Measurements from ENCODE around the gene CD99L2. TPM values are rescaled to one million over a fixed set of nuclear protein-coding genes. Genes with fewer than 3 reads are reported as not detected.

Gene CD99L2
- total RNA-seq, 1 donor from 2014 or later: 90.8 TPM

- DNase-seq (ENCODE audit: low spot score): no peak
- intact Hi-C loops (cut with DNase I): no loop called here
Measured at GRCh38 chrX:150769408-150769807, 129.1 kb downstream of the CD99L2 start.

DNA sequence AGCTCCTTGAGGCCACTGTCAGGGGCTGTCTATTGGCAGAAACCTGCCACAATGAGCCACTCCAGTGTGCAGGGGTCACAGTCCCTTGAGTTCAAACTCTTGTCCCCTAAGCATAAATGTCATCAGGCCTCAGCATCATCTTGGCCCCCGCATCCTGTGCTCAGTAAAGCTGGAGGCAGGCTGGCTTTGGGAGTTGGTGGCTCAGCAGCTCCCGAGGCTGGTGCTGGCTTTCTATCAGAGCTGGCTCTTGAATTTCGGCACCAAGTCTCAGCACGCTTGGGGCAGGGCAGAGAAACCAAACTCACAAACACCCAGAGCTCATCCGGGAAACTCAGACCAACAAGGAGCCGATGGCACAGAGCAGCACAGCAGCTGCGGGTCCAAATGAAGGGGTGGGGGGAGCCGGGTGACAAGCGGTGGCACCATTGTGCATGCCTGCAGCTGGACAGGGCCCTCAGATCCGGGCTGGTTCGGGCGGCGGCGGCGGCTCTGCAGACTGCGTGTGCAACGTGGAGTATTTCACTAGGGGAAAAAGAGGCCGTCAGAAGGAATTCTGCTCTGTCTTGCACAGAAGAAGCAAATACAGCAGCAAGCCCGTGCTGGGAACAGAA lies 129.8 kb downstream of the CD99L2 start:
- no peak for DNase-seq (ENCODE audit: low spot score)
- intact Hi-C loops (cut with DNase I): no loop called here

- intact Hi-C loops (cut with DNase I): no loop called here
- DNase-seq (ENCODE audit: low spot score): no peak
Measured at GRCh38 chrX:150768132-150768485, 130.4 kb downstream of the CD99L2 start.

DNA sequence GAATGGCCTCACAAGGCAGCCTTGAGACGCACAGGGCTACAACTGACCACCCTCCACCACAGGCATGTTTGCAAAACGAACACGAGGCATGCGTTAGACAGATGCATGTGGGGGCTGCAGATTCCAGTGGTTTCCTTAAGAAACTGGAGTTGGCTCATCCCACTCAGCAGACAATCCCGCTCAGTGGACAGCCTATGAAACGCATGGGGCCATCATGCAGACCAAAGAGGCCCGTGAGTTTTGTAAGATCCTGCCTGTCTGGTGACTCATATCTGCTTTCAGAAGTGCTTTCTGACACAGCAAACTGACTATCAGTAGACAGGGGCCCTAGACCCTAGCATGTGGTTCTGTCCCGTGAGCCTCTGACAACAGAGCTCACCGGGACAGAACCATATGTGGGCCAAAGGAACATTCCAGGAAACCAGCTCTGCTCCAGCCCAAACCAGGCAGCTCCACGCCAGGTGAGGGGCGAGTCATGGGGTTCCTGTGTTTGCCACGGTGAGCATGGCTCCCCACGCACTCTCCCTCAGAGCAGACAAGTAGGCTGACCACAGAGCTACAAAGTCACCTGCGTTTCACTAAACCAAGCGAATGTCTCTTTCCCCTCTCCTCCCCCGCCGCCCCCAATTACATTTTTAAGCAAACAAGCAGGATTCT lies 130.9 kb downstream of the CD99L2 start:
- intact Hi-C loops (cut with DNase I): no loop called here

GRCh38 chrX:150767045-150767395 lies 131.4 kb downstream of the CD99L2 start:
- intact Hi-C loops (cut with DNase I): no loop called here

More for the DNA sequence above, 130.9 kb downstream of the CD99L2 start:
- no peak for DNase-seq (ENCODE audit: low spot score)

DNA sequence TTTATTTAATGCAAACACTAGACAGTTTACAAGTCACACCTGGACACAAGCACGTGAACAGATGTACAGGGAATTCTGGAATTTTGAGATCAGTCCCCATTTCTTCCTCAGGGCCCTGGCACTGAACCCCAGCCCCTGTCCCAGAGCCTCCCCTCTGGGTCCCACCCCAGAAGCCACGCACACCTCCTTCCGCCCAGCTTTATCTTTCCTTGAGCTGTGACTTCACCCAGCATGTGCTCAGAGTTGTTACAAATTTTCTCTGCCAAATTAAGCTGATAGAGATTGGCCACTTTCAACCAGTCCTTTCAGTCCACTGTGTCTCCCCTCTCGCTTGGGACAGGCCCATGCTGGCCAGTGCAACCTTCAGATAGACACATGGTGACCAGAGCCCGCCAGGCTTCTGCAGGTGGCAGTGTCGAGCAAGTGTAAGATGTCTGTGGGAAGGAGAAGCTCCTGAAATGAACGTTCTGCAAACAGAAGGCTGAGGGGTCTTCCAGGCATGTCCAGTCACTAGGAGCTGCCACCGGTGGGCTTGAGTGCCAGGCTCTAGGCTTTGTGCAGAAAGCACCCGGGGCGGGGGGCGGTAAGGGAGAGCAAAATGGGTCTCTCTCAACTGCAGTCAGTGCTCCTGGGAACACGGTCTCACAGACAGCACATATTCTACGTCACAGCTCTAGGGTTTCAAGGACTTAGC lies 132.0 kb downstream of the CD99L2 start:
- intact Hi-C loops (cut with DNase I): no loop called here

More at GRCh38 chrX:150767045-150767395, 131.4 kb downstream of the CD99L2 start:
- no peak for DNase-seq (ENCODE audit: low spot score)

DNA sequence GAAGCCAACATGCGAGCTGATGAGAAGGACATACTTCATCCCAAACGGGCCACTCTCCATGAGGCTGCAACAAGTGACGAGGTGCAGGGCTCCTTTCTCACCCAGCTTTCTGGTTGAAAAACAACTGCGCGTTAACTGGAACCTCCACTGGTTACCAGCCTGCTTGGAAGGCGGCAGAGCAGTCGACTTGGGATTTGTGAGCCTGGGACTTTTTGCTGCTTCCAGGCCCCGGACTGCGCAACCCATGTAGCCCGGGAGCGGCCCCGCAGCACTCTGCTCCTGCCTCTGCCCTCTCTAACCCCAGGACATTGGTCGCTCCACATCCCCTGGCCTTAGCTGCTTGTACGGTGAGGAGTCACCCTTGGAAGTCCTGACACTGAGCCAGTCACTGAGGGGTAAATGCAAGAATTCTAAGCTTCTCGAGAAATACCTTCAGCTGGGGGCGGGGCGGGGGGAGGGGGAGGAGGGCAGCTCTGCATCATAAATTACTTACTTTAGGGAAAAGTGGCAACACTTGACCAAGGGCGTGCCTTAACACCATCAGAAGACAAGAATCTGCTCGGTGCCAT lies 132.6 kb downstream of the CD99L2 start:
- no peak for DNase-seq (ENCODE audit: low spot score)
- intact Hi-C loops (cut with DNase I): no loop called here

More for the DNA sequence above, 132.0 kb downstream of the CD99L2 start:
- DNase-seq (ENCODE audit: low spot score): no peak

GRCh38 chrX:150765237-150765636 lies 133.2 kb downstream of the CD99L2 start:
- DNase-seq (ENCODE audit: low spot score): no peak
- intact Hi-C loops (cut with DNase I): no loop called here

DNA sequence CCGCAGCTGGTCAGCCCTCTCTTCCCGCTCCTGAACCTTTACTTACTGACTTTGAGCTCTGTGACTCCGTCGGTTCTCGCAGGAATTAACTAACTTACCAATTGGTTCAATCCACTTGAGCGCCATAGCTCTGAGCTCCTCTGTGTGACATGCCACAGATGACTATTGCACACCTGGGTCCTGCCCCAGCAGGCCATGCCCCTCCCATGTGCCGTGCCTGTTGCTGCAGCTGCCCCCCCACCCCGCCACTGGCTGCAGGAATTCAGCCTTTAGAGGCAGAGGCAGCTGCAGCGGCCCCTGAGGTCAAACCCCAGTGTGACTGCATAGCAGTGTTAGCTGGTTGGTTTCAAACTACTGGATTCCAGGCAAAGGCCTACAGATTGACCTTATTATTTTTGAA lies 134.7 kb downstream of the CD99L2 start:
- intact Hi-C loops (cut with DNase I): no loop called here
- no peak for DNase-seq (ENCODE audit: low spot score)

DNA sequence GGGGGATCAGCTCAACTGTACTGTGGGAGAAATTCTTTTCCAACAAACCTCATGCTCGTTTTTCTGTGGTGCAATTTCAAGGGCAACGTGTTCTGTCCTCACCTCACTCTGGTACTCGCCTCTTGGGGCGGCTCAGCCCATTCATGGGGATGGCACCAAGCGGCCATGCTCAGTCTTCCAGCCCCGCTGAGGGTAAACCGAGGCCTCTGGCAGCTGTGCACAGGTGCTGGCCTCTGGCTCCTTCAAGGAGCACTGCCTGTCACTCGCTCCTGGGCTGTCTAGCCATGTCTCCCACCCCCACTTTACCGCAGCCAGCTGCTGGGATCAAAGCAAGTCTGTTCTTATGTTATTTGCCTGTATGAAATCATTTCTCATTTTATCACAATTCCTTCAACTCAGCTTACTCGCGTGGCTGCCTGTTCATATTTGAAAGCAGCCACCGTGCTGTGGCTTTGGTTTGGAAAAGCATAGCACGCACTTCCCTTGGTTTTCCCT lies 135.1 kb downstream of the CD99L2 start:
- no peak for DNase-seq (ENCODE audit: low spot score)
- intact Hi-C loops (cut with DNase I): no loop called here

DNA sequence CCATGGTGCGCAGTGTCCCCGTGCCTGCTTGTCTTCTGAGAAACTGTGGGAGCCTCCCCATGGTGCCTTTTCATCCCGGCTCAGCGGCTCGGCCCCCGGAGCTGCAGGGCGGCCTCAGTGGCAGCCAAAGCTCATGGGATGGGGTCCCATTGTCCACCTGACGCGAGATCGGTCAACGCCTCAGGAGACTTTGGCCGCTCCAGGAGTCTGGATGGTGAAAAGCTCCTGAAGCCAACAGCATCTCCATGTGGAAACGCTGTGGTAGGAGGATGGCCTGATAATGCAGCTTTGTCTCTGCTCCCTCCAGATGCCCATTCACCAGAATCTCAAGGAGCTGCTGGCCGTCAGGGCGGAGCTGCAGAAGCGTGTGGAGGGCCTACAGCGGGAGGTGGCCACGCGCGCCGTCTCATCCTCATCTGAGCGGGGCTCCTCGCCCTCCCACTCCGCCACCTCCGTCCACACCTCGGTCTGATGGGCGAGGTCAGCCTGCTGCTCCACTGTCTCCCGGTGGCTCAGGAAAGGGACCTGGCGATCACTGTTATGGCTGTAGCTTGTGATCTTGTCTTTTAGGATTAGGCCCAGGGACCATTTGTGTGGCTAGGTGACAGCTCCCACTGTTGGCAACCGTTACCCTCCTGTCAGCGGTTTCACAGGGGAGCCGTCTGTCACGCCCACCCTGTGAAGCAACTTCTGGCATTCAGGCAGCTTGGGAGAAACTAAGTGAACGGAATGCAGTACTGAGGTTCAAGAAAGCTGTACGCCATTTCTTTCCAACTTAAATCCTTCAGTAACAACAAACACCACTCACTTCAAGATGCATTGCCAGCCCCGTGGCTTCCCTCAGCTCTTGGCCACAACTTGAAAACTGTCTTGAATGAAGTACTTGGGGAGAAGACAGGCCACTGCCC lies 136.0 kb downstream of the CD99L2 start:
- DNase-seq (ENCODE audit: low spot score): peak; percentile 67
- intact Hi-C loops (cut with DNase I): no loop called here

GRCh38 chrX:150761819-150762216 lies 136.7 kb downstream of the CD99L2 start:
- no peak for DNase-seq (ENCODE audit: low spot score)
- intact Hi-C loops (cut with DNase I): no loop called here

DNA sequence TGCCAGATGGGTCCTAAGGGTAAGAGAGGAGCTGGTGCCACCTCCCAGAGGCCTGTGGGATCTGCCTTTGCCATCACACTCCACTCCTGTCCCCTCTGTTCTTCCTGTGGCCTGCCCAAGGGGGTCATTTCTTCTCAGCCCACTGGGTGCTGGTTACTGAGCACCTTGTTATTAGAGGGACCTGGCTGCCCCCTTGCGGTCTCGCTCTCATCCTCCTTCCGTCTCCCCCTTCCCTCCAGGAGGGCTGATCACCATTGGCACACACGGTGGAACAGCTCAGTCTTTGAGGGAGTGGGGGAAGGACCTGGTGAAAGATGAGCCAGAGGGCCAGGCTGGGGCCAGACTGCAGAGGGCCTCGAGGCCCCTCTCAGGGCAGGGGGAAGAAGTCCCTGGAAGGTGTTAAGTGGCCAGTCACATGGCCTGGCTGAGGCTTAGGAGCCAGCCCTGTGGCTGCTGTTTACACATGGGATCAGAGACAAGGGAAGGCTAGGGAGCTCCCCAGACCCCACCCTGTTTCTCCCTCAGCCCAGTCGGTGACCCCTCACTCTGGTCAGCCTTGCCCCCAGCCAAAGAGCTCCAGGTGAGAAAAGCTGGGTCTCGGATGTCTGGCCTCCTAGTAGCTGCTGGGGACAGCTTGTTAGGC lies 137.2 kb downstream of the CD99L2 start:
- DNase-seq (ENCODE audit: low spot score): peak; percentile 66
- intact Hi-C loops (cut with DNase I): no loop called here

DNA sequence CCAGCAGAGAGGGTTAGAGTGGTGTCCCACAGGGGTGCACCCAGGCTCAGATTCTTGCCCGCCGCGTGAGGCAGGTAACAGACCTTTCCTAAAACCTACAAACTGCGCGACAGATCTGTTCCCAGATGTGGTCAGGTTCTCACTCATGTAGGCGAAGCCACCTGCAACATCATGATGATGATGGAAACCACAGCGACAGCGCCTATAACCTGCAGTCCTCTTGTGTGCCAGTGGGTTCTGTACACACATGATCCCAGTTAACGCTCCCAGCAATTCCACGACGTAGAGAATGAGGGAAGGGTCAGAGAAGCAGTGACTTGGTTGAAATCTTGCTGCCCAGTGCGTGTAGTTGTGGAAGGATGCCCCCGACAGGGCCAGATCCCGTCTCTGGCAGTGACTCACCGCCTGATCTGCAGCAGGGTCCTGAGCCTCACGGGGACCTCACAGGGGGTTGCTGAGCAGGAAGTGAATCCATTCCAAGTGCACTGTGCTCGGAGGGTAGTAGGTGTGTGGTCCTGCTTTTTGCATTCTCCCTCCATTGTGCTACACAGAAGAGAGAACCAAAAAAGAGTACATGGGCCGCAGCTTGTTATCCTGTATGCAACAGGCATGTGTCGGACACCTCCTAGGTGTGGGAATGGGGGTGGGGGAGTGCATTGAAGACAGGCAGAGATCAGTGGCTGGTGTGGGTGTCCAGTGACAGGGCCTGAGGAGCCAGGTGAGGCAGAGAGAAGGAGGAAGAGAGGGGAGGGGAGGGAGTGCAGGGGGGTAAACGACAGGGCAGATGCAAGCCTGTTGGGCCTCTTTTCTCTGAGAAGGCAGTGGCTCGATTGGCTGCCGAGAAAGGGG lies 138.7 kb downstream of the CD99L2 start:
- intact Hi-C loops (cut with DNase I): no loop called here

DNA sequence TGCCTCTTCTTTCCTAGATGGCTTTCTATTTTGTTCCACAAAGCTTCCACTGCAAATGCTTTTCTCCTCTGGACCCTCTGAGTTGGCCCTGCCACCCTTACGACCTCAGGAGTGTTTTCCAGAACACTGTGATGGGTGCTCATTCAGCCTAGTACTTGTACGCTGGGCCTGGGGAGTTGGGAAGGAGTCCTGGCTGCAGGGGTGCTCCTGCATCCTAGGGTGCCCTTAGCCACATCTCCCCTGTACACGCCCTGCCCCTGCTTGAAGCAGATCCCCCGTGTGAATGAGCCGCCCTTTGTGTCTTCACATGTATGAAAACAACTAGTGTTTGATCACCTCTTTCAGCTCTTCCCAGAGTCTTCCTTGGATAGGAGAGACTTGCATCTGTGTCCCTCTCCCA lies 141.1 kb downstream of the CD99L2 start:
- DNase-seq (ENCODE audit: low spot score): peak; percentile 36
- intact Hi-C loops (cut with DNase I): no loop called here

More for the DNA sequence above, 138.7 kb downstream of the CD99L2 start:
- DNase-seq (ENCODE audit: low spot score): peak; percentile 65

DNA sequence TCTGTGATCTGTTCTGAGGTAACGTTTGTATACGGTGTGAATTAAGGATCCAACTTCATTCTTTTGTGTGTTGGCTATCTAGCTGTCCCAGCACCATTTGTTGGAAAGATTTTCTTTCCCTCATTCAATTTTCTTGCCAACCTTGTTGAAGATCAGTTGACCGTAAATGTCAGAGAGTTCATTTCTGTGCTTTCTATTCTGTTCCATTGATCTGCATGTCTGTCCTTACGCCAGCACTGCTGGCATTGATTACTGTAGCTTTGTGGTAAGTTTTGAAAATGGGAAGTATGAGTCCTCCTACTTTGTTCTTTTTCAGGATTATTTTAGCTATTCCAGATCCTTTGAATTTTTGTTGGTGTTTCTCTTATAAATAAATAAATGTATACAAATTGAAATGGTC lies 144.5 kb downstream of the CD99L2 start:
- no peak for DNase-seq (ENCODE audit: low spot score)
- intact Hi-C loops (cut with DNase I): no loop called here

DNA sequence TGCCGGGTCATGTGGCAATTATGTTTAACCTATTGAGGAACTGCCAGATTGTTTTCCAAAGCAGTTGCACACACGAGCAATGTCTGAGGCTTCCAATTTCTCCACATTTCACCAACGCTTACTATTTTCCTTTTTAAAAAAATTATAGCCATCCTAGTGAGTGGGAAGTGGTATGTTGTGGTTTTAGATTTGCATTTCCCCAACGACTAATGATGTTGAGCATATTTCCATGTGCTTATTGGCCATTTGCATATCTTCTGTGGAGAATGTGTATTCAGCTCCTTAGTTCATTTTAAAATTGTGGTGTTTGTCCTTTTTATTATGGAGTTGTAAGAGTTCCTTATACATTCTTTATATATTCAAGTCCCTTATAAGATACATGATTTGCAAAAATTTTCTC lies 145.1 kb downstream of the CD99L2 start:
- DNase-seq (ENCODE audit: low spot score): no peak
- intact Hi-C loops (cut with DNase I): no loop called here

- intact Hi-C loops (cut with DNase I): no loop called here
- no peak for DNase-seq (ENCODE audit: low spot score)
Measured at GRCh38 chrX:150752124-150752523, 146.3 kb downstream of the CD99L2 start.

Measured in cardiac septum (tissue), 1 donor.